OCI-LY7 (cell line): ENCODE results near the gene ERC1.

Experiments
- EZH2phosphoT487 ChIP-seq: fragments of 200-600 bp; sonication (generic); IDR thresholded peaks from 2 replicates; pipeline ENCODE4 v1.6.1; 2018; ENCODE audit warnings: low read depth, borderline replicate concordance, mild to moderate bottlenecking, mixed run types, antibody characterized with exemption, low read length, moderate library complexity, mixed read lengths
- TF ChIP-seq, protein P1 (sequence below): fragments of 200-600 bp; sonication (generic); conservative IDR thresholded peaks from 2 replicates; pipeline ENCODE4 v1.5.1; 2014; ENCODE audit warnings: mild to moderate bottlenecking, antibody characterized with exemption, low read length, moderate library complexity, mixed read lengths

GRCh38 chr12:1102115-1102514, 111.1 kb downstream of the ERC1 start:
- TF ChIP-seq, protein P1, sequence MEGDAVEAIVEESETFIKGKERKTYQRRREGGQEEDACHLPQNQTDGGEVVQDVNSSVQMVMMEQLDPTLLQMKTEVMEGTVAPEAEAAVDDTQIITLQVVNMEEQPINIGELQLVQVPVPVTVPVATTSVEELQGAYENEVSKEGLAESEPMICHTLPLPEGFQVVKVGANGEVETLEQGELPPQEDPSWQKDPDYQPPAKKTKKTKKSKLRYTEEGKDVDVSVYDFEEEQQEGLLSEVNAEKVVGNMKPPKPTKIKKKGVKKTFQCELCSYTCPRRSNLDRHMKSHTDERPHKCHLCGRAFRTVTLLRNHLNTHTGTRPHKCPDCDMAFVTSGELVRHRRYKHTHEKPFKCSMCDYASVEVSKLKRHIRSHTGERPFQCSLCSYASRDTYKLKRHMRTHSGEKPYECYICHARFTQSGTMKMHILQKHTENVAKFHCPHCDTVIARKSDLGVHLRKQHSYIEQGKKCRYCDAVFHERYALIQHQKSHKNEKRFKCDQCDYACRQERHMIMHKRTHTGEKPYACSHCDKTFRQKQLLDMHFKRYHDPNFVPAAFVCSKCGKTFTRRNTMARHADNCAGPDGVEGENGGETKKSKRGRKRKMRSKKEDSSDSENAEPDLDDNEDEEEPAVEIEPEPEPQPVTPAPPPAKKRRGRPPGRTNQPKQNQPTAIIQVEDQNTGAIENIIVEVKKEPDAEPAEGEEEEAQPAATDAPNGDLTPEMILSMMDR, result no peak
- TF ChIP-seq EZH2phosphoT487, result no peak
